Measurements from ENCODE around the gene CC2D2A. TPM values are rescaled to one million over a fixed set of nuclear protein-coding genes. Genes with fewer than 3 reads are reported as not detected.

Gene CC2D2A
- total and polyA plus RNA-seq, 2 of the 13 experiments (the other 11 are each of a cell fraction or from before 2014, with no cell fraction given) = 4.2 to 7.2 TPM

GRCh38 chr4:15479089-15479912, 9.6 kb downstream of the CC2D2A start (continued):
- TF ChIP-seq TFAP4 (IDR thresholded peaks at IDR 0.05; ENCODE audit: borderline replicate concordance, low read depth) = no peak
- TF ChIP-seq ZNF616 (CRISPR knock-in tag; IDR thresholded peaks at IDR 0.05; ENCODE audit: low read depth) = no peak
- no peak for TF ChIP-seq ZSCAN21 (CRISPR knock-in tag; IDR thresholded peaks at IDR 0.05; ENCODE audit: borderline replicate concordance)
- no peak for TF ChIP-seq HNF1B (CRISPR knock-in tag; IDR thresholded peaks at IDR 0.05)
- TF ChIP-seq ZNF292 (CRISPR knock-in tag; IDR thresholded peaks at IDR 0.05; ENCODE audit: borderline replicate concordance, low read depth) = peak; percentile 79; the same call in 1 of the 2 replicates
- TF ChIP-seq KLF15 (CRISPR knock-in tag; IDR thresholded peaks at IDR 0.05; ENCODE audit: borderline replicate concordance) = no peak
- no peak for TF ChIP-seq HNF4A (CRISPR knock-in tag; IDR thresholded peaks at IDR 0.05)
- no peak for TF ChIP-seq ZNF562 (CRISPR knock-in tag; IDR thresholded peaks at IDR 0.05; ENCODE audit: borderline replicate concordance)
- TF ChIP-seq GATAD1 (CRISPR knock-in tag; IDR thresholded peaks at IDR 0.05) = peak; percentile 74
- no peak for TF ChIP-seq ZFX (CRISPR knock-in tag; IDR thresholded peaks at IDR 0.05; ENCODE audit: low read depth)
- peak; percentile 88 for TF ChIP-seq DMAP1 (CRISPR knock-in tag; IDR thresholded peaks at IDR 0.05)
- peak; percentile 43; the same call in 1 of the 2 replicates for TF ChIP-seq NFKB2 (CRISPR knock-in tag; IDR thresholded peaks at IDR 0.05; ENCODE audit: borderline replicate concordance)
- TF ChIP-seq ZBTB7B (CRISPR knock-in tag; IDR thresholded peaks at IDR 0.05) = no peak
- no peak for TF ChIP-seq ATF7-NPFF (CRISPR knock-in tag; IDR thresholded peaks at IDR 0.05; ENCODE audit: low read depth)
- no peak for TF ChIP-seq ZNF615 (CRISPR knock-in tag; IDR thresholded peaks at IDR 0.05; ENCODE audit: borderline replicate concordance)
- no peak for TF ChIP-seq NR1H2 (CRISPR knock-in tag; IDR thresholded peaks at IDR 0.05; ENCODE audit: borderline replicate concordance, low read depth)
- TF ChIP-seq NR2C2 (CRISPR knock-in tag; IDR thresholded peaks at IDR 0.05; ENCODE audit: borderline replicate concordance) = no peak
- no peak for TF ChIP-seq IKZF5 (CRISPR knock-in tag; IDR thresholded peaks at IDR 0.05)
- TF ChIP-seq ZNF280B (CRISPR knock-in tag; IDR thresholded peaks at IDR 0.05; ENCODE audit: borderline replicate concordance) = peak; percentile 64; the same call in 1 of the 2 replicates
- TF ChIP-seq ZNF577 (CRISPR knock-in tag; IDR thresholded peaks at IDR 0.05; ENCODE audit: borderline replicate concordance, low read depth) = no peak
- no peak for TF ChIP-seq RARA (CRISPR knock-in tag; IDR thresholded peaks at IDR 0.05)
- no peak for TF ChIP-seq THRA (CRISPR knock-in tag; IDR thresholded peaks at IDR 0.05; ENCODE audit: borderline replicate concordance)
- TF ChIP-seq ATRX (CRISPR knock-in tag; IDR thresholded peaks at IDR 0.05; ENCODE audit: borderline replicate concordance) = no peak
